HG03039 (cell line): Measurements from ENCODE around the gene GOLGA2.
"Not testable (repeated sequence)": the region's sequence is repeated elsewhere in the genome, so short reads cannot be mapped to it uniquely, and the experiment has no call there.

ENCODE experiments used
- ATAC-seq: cut with Tn5 transposase; IDR thresholded peaks from one replicate; pipeline ENCODE4 v1.9.1; 2021; ENCODE audit warnings: mild to moderate bottlenecking, moderate library complexity; ENCODE audit not compliant: unreplicated experiment

The GOLGA2 gene

GRCh38 chr9:128293091-128293490, 17.3 kb upstream of the GOLGA2 start:
- no peak for ATAC-seq

GRCh38 chr9:128292009-128292408, 16.2 kb upstream of the GOLGA2 start:
- no peak for ATAC-seq

- no peak for ATAC-seq
Measured at GRCh38 chr9:128288273-128289004, 12.6 kb upstream of the GOLGA2 start.

GRCh38 chr9:128286440-128286839, 10.6 kb upstream of the GOLGA2 start:
- no peak for ATAC-seq

GRCh38 chr9:128285033-128285784, 9.4 kb upstream of the GOLGA2 start:
- ATAC-seq, result no peak

- ATAC-seq, result no peak
Measured at GRCh38 chr9:128282500-128282899, 6.7 kb upstream of the GOLGA2 start.

GRCh38 chr9:128280084-128280622, 4.3 kb upstream of the GOLGA2 start:
- ATAC-seq, result no peak

- ATAC-seq, result not testable (repeated sequence)
Measured at GRCh38 chr9:128279088-128280073, 3.6 kb upstream of the GOLGA2 start.

- ATAC-seq, result no peak
Measured at GRCh38 chr9:128276574-128277270, 915 bp upstream of the GOLGA2 start.

- ATAC-seq, result peak; percentile 95
Measured at GRCh38 chr9:128276008-128276573, 284 bp upstream of the GOLGA2 start, which contains the start of gene SWI5. TSS of gene SWI5 (plus strand) at chr9:128276276.

GRCh38 chr9:128274245-128274644, 1.6 kb downstream of the GOLGA2 start:
- ATAC-seq, result no peak

GRCh38 chr9:128271512-128271911, 4.3 kb downstream of the GOLGA2 start:
- no peak for ATAC-seq

GRCh38 chr9:128271112-128271511, 4.7 kb downstream of the GOLGA2 start:
- ATAC-seq, result no peak

- ATAC-seq, result no peak
Measured at GRCh38 chr9:128266868-128267590, 8.8 kb downstream of the GOLGA2 start.

GRCh38 chr9:128265348-128265847, 10.4 kb downstream of the GOLGA2 start:
- no peak for ATAC-seq

GRCh38 chr9:128262687-128263086, 13.1 kb downstream of the GOLGA2 start:
- ATAC-seq, result no peak

GRCh38 chr9:128260340-128260739, 15.5 kb downstream of the GOLGA2 start:
- ATAC-seq, result no peak

GRCh38 chr9:128259156-128259555, 16.7 kb downstream of the GOLGA2 start:
- no peak for ATAC-seq

- no peak for ATAC-seq
Measured at GRCh38 chr9:128258326-128258725, 17.5 kb downstream of the GOLGA2 start.
